Aorta (tissue), 5 donors: ENCODE measurements around the gene SNRNP70. TPM values are rescaled to one million over a fixed set of nuclear protein-coding genes. Genes with fewer than 3 reads are reported as not detected.

ENCODE experiments used
- ATAC-seq: fragments of 200-7000 bp; cut with Tn5 transposase; one replicate; pipeline ENCODE4 v1.9.1; 2022; ENCODE audit warnings: moderate library complexity; ENCODE audit not compliant: low FRiP score
- DNase-seq, 2 donors: peaks; one replicate each; pipeline ENCODE4 v3.0.0-alpha.2; 2020
- H3K27ac ChIP-seq, 2 donors: one replicate each; pipeline ENCODE4 v1.5.1; 2013; ENCODE audit warnings: low read length in 2 of 2, mild to moderate bottlenecking in 2 of 2, moderate library complexity in 2 of 2, control low read depth in 1 of 2, inconsistent platforms in 1 of 2, low read depth in 1 of 2
- H3K27me3 ChIP-seq, 2 donors: one replicate each; pipeline ENCODE4 v1.6.1; 2013; ENCODE audit warnings: control low read depth in 1 of 2, low read length in 1 of 2, mild to moderate bottlenecking in 1 of 2, moderate library complexity in 1 of 2; ENCODE audit not compliant: insufficient read depth in 2 of 2, control insufficient read depth in 1 of 2
- H3K36me3 ChIP-seq, 2 donors: one replicate each; pipeline ENCODE4 v1.6.1; 2013; ENCODE audit warnings: control low read depth in 1 of 2, low read length in 1 of 2, mild to moderate bottlenecking in 1 of 2; ENCODE audit not compliant: insufficient read depth in 2 of 2, control insufficient read depth in 1 of 2
- H3K4me1 ChIP-seq, 2 donors: one replicate each; pipeline ENCODE4 v1.6.1; 2013; ENCODE audit warnings: low read length in 2 of 2, control low read depth in 1 of 2, mild to moderate bottlenecking in 1 of 2, moderate library complexity in 1 of 2; ENCODE audit not compliant: insufficient read depth in 2 of 2, control insufficient read depth in 1 of 2
- H3K4me3 ChIP-seq, 2 donors: one replicate each; pipeline ENCODE4 v1.5.1; 2013; ENCODE audit warnings: low read length in 2 of 2, control low read depth in 1 of 2, mild to moderate bottlenecking in 1 of 2
- H3K9me3 ChIP-seq: one replicate; pipeline ENCODE4 v1.6.1; 2013; ENCODE audit warnings: mild to moderate bottlenecking, low read length; ENCODE audit not compliant: control insufficient read depth
- WGBS, 2 donors: extraction: QIAGEN DNeasy Blood & Tissue Kit; methylation state at CpG; one replicate each; pipeline ENCODE4 v1.1.7; 2013; 5-methylcytosine and 5-hydroxymethylcytosine counted together
- intact Hi-C, 2 donors: fragments of 100-400 bp; cut with DNase I; formaldehyde crosslinking; loops; one replicate each; pipeline versions ENCODE4 v1.14.2 to v1.15.0; 2022
- polyA plus RNA-seq, 2 donors: library from polyadenylated mRNA; stranded (reverse); fragments of 200-250 nt; gene quantifications; one replicate each; pipeline ENCODE4 v1.2.3, GENCODE V29; 2013
- total RNA-seq, 2 donors: library from RNA; stranded (reverse); fragmentation: NEBNext Ultra II Directional; extraction: Animal tissue kit (Norgen Biotek cat#: 25700); gene quantifications; one replicate each; pipeline ENCODE4 v1.2.1, GENCODE V29; 2021
- donor health status: healthy with polysubstance abuse.
- donor health status: Bipolar disorder and iron deficiency.
- donor health status: DM: no; HTN: no; CAD: no.
- donor health status: DM: no; HTN: no; CAD: no.
- donor health status: DM: yes; HTN: yes; CAD: no.

The SNRNP70 gene
- total and polyA plus RNA-seq, 4 donors, result 54.5 to 694 (median 209) TPM

DNA sequence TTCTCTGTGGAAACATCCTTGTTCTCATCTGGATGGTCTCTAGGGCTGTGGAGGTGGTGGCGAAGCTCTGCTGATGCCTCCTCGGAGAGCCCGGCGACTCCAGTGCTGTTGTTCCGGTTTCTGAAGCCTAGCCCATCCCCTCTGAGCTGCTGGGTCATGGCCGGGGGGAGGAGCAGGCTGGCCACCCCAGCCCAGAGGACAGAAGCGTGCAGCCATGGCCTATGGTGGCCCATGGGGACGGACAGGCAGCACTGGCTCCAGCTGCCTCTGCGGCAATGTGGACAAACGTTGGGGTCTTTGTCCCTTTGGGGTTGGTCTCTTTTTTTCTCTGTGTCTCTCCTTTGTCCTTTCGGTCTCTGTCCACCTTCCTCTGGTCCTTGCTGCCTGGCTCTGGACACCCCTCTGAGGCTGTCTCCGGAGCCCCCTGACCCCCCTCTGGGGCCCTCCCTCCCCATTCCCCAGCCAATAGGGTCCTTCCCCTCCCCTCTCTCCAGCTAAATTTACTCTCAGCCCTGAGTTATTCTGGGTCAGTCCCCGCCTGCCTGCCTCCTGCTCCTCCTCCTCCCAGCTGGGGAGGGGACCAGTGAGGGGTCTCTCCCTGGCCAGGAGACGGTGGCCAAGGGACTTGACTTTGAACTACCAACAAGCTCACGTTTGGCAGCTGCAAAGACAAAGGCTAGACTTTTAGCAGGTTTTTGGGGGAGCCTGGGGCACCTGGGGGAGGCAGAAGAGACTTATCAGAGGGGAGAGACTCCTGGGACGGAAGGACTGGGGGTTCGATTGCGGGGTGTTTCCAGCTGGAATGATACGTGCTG lies 70.0 kb downstream of the SNRNP70 start, which contains the start of gene HRC:
TSS of gene HRC (minus strand) at position 392 of the 815 bp plus-strand sequence. CDS start at position 233, 159 bp downstream.
- Histone ChIP-seq H3K27me3 (no peaks in the 10 kb centered on the region), H3K36me3 (no peaks in the 10 kb centered on the region), H3K27ac (no peak within 1 kb of the TSS), H3K4me1 (no peaks in the 10 kb centered on the region), H3K4me3 (no peak within 1 kb of the TSS), H3K9me3 (no peaks in the 10 kb centered on the region)
- no peak for ATAC-seq
- 36 to 44% methylated on average over 18 to 19 of the region's 19 CpGs for whole genome bisulfite sequencing, 2 donors
- DNase-seq, result no peak
- intact Hi-C loops, result no loop called here

DNA sequence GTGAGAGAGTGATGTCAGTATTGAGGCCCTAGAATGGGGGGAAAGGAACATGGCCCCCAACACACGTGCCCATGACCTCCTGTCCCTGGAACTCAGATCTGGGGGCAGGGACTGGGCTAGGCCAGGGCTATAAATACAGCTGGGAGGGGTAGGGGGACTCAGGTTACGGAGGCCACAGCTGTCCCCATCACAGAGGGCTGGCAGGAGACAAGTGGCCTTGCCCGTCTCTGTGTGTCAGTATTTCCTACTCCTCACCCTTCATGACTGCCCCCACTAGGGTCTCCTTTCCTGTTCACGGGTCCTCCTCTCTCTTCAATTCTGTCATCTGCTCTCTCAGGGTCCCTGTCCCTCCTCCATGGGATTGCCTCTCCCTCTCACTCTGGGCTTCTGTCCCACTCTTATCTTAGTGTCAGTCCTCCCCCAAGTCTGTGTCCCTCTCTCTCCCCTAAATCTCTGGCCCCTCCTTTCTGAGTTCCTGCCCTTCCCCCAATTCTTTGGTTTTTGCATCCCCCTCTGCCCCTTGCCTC lies 70.6 kb downstream of the SNRNP70 start:
- no peak overlapping the region for H3K4me3 ChIP-seq
- WGBS, 2 donors, result 58 to 59% methylated on average over 4 of the region's 4 CpGs
- H3K4me1 ChIP-seq, result no peaks in the 10 kb centered on the region
- no peak for DNase-seq
- no peaks in the 10 kb centered on the region for H3K9me3 ChIP-seq
- no peak for ATAC-seq
- H3K27ac ChIP-seq, result no peak overlapping the region
- no peaks in the 10 kb centered on the region for H3K36me3 ChIP-seq
- H3K27me3 ChIP-seq, result no peaks in the 10 kb centered on the region
- intact Hi-C loops, result no loop called here

DNA sequence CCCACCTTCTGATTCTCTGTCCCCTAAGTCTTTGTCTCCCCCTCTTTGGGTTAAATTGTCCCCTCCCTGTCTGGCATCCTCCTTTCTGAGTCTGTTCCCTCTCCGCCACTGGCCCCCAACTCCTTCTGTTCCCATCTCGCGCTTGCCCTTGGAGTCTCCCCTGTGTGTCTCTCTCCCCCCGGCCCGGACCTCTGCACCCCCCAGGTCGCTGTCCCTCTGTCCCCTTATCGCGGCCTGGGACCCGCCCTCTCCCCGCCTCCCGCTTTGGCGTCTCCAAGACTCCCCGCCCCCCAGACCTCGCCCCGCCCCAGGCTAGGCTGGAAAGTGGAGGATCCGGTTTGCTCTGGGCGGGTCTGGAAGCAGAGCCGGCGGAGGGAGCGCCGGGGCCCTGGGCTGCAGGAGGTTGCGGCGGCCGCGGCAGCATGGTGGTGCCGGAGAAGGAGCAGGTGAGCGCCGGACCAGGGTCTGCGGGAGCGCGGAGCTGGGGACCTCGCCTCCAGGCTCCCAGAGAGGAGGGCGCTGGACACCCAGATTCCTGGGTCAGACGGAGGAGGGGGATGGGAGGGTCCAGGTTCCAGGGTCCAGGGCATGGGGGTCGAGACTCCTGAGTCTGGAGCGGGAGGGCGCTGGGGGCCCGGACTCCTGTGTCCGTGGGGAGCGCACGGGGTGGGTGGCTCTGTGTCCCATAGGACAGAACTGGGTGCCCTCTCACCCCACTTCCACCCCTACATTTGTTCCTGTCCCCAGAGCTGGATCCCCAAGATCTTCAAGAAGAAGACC lies 72.4 kb downstream of the SNRNP70 start, which contains the start of gene TRPM4:
TSS of gene TRPM4 (plus strand) at position 348 of the 780 bp plus-strand sequence. CDS start at position 423, 75 bp downstream.
- intact Hi-C loops, result no loop called here
- Histone ChIP-seq H3K27ac (peak within 1 kb of the TSS in 1 of 2 donors; percentile 61), H3K4me1 (no peaks in the 10 kb centered on the region), H3K4me3 (peak within 1 kb of the TSS; percentile 54 to 88), H3K27me3 (no peaks in the 10 kb centered on the region), H3K9me3 (no peaks in the 10 kb centered on the region), H3K36me3 (no peaks in the 10 kb centered on the region)
- ATAC-seq, result peak; percentile 93
- peak; percentile 95 to 98 for DNase-seq
- 1 to 2% methylated on average over 40 to 41 of the region's 41 CpGs for WGBS, 2 donors

Other genes starting within 250 kb of the SNRNP70 start
- 10 to 100 TPM; 13.7 to 16.1 TPM for gene HSD17B14, start 249.0 kb upstream of the SNRNP70 start, total RNA-seq
- gene HSD17B14, start 249.0 kb upstream of the SNRNP70 start, polyA plus RNA-seq, result 10 to 100 TPM; 14.3 to 18.9 TPM
- gene PLEKHA4, start 216.8 kb upstream of the SNRNP70 start, total RNA-seq, result 10 to 100 TPM; 94.9 to 97.2 TPM
- gene PLEKHA4, start 216.8 kb upstream of the SNRNP70 start, polyA plus RNA-seq, result 100 to 1,000 TPM; 193 to 223 TPM
- gene PPP1R15A, start 213.0 kb upstream of the SNRNP70 start, total RNA-seq, result 100 to 1,000 TPM in 1 of 2 donors, 10 to 100 TPM in 1; 57.2 to 182 TPM
- 10 to 100 TPM; 64.9 to 95.4 TPM for gene PPP1R15A, start 213.0 kb upstream of the SNRNP70 start, polyA plus RNA-seq
- 1 to 10 TPM in 1 of 2 donors, under 1 TPM in 1; 0.84 to 1.3 TPM for gene TULP2, start 186.7 kb upstream of the SNRNP70 start, total RNA-seq
- not detected for gene TULP2, start 186.7 kb upstream of the SNRNP70 start, polyA plus RNA-seq
- gene NUCB1, start 185.1 kb upstream of the SNRNP70 start, total RNA-seq, result 100 to 1,000 TPM; 276 to 380 TPM
- gene NUCB1, start 185.1 kb upstream of the SNRNP70 start, polyA plus RNA-seq, result 100 to 1,000 TPM in 1 of 2 donors, 10 to 100 TPM in 1; 82.9 to 375 TPM
- under 1 TPM in 1 of 2 donors, not detected in 1; 0.84 TPM for gene DHDH, start 151.8 kb upstream of the SNRNP70 start, total RNA-seq
- gene DHDH, start 151.8 kb upstream of the SNRNP70 start, polyA plus RNA-seq, result 1 to 10 TPM in 1 of 2 donors, not detected in 1; 1.3 TPM
- gene BAX, start 130.6 kb upstream of the SNRNP70 start, total RNA-seq, result 10 to 100 TPM; 69.6 to 79.9 TPM
- 10 to 100 TPM; 81.4 to 83.9 TPM for gene BAX, start 130.6 kb upstream of the SNRNP70 start, polyA plus RNA-seq
- 1,000 to 10,000 TPM; 3,184 to 3,823 TPM for gene FTL, start 120.1 kb upstream of the SNRNP70 start, total RNA-seq
- over 10,000 TPM in 1 of 2 donors, 1,000 to 10,000 TPM in 1; 6,798 to 17,889 TPM for gene FTL, start 120.1 kb upstream of the SNRNP70 start, polyA plus RNA-seq
- gene GYS1, start 92.1 kb upstream of the SNRNP70 start, total RNA-seq, result 10 to 100 TPM; 47.5 to 61.9 TPM
- 10 to 100 TPM; 21.5 to 31.7 TPM for gene GYS1, start 92.1 kb upstream of the SNRNP70 start, polyA plus RNA-seq
- gene RUVBL2, start 91.6 kb upstream of the SNRNP70 start, total RNA-seq, result 10 to 100 TPM; 28.9 to 42.1 TPM
- gene RUVBL2, start 91.6 kb upstream of the SNRNP70 start, polyA plus RNA-seq, result 10 to 100 TPM; 34.6 to 62.2 TPM
- under 1 TPM in 1 of 2 donors, not detected in 1; 0.84 TPM for gene LHB, start 68.4 kb upstream of the SNRNP70 start, total RNA-seq
- 1 to 10 TPM; 1.8 to 2.2 TPM for gene LHB, start 68.4 kb upstream of the SNRNP70 start, polyA plus RNA-seq
- gene CGB3, start 61.1 kb upstream of the SNRNP70 start, total RNA-seq, result not detected
- gene CGB3, start 61.1 kb upstream of the SNRNP70 start, polyA plus RNA-seq, result not detected
- not detected for gene CGB2, start 53.6 kb upstream of the SNRNP70 start, total RNA-seq
- 1 to 10 TPM in 1 of 2 donors, not detected in 1; 1.1 TPM for gene CGB2, start 53.6 kb upstream of the SNRNP70 start, polyA plus RNA-seq
- gene CGB1, start 48.6 kb upstream of the SNRNP70 start, total RNA-seq, result not detected
- not detected for gene CGB1, start 48.6 kb upstream of the SNRNP70 start, polyA plus RNA-seq
- not detected for gene CGB5, start 41.6 kb upstream of the SNRNP70 start, total RNA-seq
- gene CGB5, start 41.6 kb upstream of the SNRNP70 start, polyA plus RNA-seq, result not detected
- not detected for gene CGB8, start 36.3 kb upstream of the SNRNP70 start, total RNA-seq
- gene CGB8, start 36.3 kb upstream of the SNRNP70 start, polyA plus RNA-seq, result not detected
- gene CGB7, start 27.7 kb upstream of the SNRNP70 start, total RNA-seq, result not detected
- gene CGB7, start 27.7 kb upstream of the SNRNP70 start, polyA plus RNA-seq, result not detected
- not detected for gene NTF4, start 20.6 kb upstream of the SNRNP70 start, total RNA-seq
- gene NTF4, start 20.6 kb upstream of the SNRNP70 start, polyA plus RNA-seq, result not detected
- gene KCNA7, start 12.8 kb upstream of the SNRNP70 start, total RNA-seq, result not detected
- not detected for gene KCNA7, start 12.8 kb upstream of the SNRNP70 start, polyA plus RNA-seq
- gene LIN7B, start 28.9 kb downstream of the SNRNP70 start, total RNA-seq, result 1 to 10 TPM; 8.4 to 9.7 TPM
- 10 to 100 TPM in 1 of 2 donors, 1 to 10 TPM in 1; 7.6 to 24.1 TPM for gene LIN7B, start 28.9 kb downstream of the SNRNP70 start, polyA plus RNA-seq
- gene C19orf73, start 33.7 kb downstream of the SNRNP70 start, total RNA-seq, result under 1 TPM; 0.49 to 0.72 TPM
- gene C19orf73, start 33.7 kb downstream of the SNRNP70 start, polyA plus RNA-seq, result 1 to 10 TPM; 1.0 to 5.4 TPM
- gene PPFIA3, start 34.1 kb downstream of the SNRNP70 start, total RNA-seq, result 1 to 10 TPM; 4.2 to 8.0 TPM
- gene PPFIA3, start 34.1 kb downstream of the SNRNP70 start, polyA plus RNA-seq, result 1 to 10 TPM; 2.0 to 4.1 TPM
- 1 to 10 TPM; 2.5 to 4.8 TPM for gene HRC, start 69.9 kb downstream of the SNRNP70 start, total RNA-seq
- 1 to 10 TPM in 1 of 2 donors, under 1 TPM in 1; 0.74 to 9.3 TPM for gene HRC, start 69.9 kb downstream of the SNRNP70 start, polyA plus RNA-seq
- 10 to 100 TPM; 41.9 to 57.1 TPM for gene TRPM4, start 72.3 kb downstream of the SNRNP70 start, total RNA-seq
- 10 to 100 TPM; 21.3 to 59.1 TPM for gene TRPM4, start 72.3 kb downstream of the SNRNP70 start, polyA plus RNA-seq
- 1 to 10 TPM; 3.0 to 4.6 TPM for gene SLC6A16, start 239.7 kb downstream of the SNRNP70 start, total RNA-seq
- gene SLC6A16, start 239.7 kb downstream of the SNRNP70 start, polyA plus RNA-seq, result 10 to 100 TPM in 1 of 2 donors, 1 to 10 TPM in 1; 2.4 to 12.9 TPM
- gene CD37, start 250.0 kb downstream of the SNRNP70 start, total RNA-seq, result 10 to 100 TPM; 18.3 to 40.1 TPM
- 10 to 100 TPM in 1 of 2 donors, 1 to 10 TPM in 1; 5.2 to 10.8 TPM for gene CD37, start 250.0 kb downstream of the SNRNP70 start, polyA plus RNA-seq